Hematopoietic multipotent progenitor cell treated with erythropoietin and hydrocortisone succinate and interleukin-3 and kit ligand, for 17 days (in vitro differentiated cells): ENCODE measurements around the gene PPP1CB.
A peak's percentile ranks its signal among the peaks of the same experiment; 100 is the strongest.

Experiments
- DNase-seq: peaks from one replicate; pipeline ENCODE4 v3.0.0-alpha.2; 2015; ENCODE audit warnings: low spot score

The PPP1CB gene

DNA sequence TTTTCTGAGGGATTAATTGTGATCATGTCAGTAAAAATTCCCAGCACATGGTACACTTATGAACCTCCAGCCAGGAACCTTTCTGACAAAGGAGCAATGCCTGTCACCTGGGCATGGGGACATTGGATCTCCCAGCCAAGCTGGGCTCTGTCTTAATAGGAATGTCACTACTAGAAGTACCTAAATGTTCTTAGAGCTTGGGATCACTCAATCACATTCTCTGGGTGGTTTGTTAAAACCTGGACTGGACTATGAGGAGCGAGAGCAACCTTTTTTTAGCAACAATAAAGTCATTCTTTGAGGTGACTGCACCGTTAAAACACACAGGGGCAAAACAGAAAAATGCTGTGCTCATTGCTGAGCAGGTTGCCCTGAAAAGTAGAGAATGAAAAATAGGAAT is 6.4 kb upstream of the PPP1CB start:
- no peak for DNase-seq

DNA sequence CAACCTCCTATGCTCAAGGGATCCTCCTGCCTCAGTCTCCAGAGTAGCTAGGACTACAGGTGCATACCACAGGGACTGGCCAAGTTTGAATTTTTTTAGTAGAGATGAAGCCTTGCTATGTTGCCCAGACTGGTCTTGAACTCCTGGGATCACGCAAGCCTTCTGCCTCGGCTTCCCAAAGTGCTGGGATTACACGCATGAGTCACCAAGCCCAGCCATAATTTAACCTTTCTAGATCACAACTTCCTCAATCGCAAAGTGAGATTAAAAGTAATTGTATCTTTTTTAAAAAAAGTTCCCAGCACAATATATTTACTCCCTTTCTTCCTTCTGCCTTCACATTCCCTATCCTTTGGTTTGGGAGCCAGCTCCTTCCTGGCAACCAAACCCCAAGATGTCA is 5.8 kb upstream of the PPP1CB start:
- DNase-seq, result no peak

DNA sequence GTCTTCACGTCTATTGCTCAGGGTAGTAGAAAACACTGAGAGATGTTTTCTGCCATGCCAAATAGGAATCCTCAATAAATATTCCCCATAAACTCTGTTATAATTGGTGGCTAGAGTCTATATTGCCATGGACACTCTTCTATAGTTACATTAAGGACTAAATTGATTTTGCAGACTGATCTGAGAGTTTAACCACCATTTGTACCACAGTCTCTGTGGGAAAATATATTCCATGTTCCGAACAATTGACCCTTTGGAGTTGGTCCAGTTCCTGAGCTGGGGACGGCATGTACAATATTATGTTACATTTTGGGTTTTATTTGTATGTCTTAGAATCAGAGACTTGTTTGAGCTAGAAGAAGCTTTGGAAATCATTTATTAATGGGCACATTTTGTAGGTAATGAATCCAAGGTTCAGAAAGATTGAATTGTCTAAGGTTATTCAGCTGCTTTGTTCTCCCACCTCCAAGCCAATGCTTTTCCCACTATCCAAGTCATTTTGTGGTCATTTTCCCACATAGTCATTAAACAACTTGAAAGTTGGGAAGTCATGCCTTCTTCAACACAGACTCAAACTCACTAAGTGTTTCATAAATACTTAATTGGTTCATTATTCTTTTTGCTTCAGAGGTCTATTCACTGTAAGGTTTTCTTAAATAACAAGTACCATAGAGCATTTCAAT is 5.1 kb upstream of the PPP1CB start:
- no peak for DNase-seq

DNA sequence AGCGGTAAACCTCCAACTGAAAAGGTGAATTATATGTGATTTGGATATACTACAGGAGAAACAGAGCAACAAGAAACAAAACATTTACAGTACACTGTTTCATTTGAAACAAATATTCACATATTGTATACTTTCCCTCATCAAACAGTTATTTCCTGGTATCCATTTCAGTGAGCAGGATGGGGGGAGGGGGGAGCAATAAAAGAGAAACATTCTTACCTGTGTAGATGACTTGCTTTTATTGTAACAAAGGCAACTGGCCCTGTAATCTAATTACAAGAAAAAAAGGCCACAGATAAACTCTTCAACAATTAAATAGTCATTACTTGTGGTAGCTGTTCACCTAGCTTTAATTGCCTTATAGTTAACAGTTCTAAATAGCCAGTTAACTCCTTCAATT is 3.9 kb upstream of the PPP1CB start:
- no peak for DNase-seq

DNA sequence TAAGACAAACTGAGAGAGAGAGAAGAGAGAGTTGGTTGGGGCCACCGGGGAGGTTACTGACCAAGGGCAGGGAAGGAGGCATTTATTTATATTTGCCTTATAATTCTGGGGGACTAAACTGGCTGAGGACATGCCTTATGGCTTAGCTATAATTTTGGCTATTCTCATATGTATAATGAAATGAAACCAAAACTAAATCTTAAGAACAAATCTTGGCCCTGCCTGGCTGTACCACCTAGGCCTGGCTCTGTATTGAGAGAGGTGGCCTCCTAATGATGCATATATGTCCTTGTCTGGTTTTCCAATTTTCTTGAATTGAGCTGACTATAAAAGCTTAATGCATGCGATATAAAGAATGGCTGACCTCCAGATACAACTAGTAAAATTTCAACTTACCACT is 3.5 kb upstream of the PPP1CB start:
- no peak for DNase-seq

DNA sequence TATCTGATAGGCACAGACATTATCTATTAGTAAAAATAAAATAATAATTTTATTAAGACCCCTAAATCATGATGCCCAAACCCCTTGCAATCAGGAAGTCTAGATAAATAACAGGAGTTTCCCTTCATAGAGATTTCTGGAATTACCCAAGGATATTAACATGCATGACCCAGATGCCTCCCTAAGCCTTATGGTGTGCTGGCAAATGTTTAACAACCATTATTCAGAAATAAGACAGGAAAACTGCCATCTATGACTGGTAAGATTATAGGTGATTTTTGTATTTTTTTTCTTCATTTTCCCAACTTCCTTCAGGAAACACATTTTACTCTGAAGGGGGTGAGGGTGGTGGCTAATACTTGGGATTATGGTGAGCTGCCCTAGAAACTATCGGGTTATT is 2.7 kb upstream of the PPP1CB start:
- no peak for DNase-seq

DNA sequence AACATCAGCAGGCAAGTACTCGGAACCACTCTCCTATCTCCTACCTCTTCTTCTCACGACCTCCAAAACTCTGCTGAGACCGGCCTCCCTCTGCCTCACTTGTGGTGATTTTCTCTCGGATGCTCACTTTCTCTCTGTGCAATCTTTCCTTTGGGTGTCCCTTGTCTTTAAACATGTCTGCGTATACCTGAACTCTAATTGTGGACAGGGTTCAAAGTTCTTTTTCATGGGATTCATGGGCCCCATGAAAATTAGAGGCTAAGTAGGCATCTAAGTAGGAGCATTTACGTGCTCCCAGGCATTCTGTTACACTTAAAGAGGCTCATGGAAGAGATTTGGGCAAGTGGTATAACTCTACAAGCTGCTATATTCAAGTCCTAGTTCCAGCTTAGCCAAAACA is 2.1 kb upstream of the PPP1CB start:
- DNase-seq, result no peak

DNA sequence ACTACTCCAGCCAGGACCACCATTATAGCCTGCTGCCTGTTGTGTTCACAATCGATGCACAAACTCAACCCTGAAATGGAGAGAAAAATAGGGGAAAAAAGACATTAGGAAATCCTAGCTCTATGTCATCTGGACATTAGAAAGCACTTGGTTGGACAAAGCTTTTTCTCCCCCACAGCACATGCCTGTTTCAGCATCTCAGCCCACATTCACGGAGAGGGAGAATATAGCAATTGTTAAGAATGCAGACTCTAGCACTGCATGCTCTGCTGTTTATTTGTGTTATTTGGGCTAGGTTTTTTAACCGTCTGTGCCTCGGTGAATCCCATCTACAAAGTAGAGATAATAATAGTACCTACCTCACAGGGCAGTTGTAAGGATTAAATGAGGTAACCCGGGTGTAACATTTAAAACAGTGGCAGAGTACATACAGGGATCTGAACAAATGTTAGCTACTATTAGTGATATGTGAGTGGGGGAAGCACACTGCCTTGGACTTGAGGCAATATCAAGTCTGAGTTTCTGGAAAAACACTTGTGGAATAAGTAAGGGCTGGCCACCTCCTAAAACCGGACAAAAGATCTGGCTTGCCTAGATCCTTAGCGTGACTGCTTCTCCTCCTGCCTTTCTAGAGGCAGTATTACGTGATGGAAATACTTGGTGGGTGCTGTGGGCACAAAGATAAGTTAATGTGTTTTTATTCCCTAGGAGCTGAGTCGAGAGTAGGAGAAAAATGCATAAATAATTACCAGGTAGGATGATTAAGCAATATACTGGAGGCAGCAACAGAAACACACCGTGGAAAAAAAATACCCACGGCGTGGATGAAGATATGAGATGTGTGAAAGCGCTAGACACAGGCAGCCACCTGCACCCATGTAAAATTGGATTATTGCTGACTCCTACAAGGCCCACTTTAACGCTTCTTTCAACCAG is 1.0 kb upstream of the PPP1CB start:
- peak; percentile 57 for DNase-seq

DNA sequence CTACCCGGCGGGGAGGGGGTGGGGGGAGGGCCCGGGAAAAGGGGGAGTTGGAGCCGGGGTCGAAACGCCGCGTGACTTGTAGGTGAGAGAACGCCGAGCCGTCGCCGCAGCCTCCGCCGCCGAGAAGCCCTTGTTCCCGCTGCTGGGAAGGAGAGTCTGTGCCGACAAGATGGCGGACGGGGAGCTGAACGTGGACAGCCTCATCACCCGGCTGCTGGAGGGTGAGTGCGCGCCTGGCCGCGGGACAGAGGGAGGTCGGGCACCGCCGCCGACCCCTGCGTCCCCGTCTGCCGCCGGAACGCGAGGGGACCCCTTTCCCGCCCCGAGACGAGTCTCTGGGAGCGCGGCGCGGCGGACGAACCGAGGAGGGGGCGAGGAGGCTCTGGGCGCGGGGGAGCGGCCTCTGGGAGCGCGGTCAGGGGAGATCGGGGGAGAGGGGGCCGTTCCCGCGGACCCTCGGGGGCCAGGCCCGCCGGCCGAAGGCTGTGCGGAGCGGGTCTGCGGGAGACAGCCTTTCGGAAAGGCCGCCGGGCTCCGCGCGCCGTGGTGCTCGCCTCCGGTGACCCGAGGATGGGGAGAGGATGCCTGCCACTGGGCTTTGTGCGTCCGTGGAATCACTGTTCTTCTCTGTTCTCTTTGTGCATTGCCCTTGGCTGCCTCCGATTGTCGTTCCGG is 463 bp downstream of the PPP1CB start:
- no peak for DNase-seq

DNA sequence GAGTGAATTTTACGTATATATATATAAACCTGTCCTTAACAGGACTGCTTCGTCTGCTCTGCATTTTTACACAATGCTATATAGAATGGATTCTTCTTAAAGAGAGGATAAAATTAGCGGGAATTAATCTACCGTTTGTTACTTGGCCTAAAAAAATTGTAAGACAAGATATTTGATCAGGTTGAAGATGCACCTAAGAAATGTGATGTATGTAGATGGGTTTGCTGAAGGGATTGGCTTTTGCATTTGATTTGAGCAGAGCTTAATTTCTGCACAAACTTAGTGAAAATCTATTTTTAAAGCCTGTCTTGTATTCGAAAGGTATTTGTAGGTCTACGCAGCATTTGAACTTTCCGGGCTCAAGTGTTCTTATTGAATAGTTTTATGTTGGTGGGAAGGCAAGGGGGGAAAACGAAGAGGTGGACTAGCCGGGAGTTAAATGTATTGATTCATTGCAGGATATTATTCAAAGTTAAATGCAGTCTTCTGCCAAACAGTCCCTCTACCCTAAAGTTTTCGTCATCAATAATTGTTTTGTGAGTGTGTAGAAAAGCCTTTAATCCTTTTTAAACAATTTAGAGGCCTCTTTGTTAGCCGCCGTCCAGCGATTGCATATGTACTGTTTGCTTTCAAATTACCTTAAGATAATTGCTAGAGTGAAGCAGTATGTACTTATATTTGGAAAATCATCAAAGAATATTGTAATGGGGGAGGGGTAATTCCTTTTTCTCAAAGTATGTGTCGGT is 1.2 kb downstream of the PPP1CB start:
- DNase-seq, result peak; percentile 52

DNA sequence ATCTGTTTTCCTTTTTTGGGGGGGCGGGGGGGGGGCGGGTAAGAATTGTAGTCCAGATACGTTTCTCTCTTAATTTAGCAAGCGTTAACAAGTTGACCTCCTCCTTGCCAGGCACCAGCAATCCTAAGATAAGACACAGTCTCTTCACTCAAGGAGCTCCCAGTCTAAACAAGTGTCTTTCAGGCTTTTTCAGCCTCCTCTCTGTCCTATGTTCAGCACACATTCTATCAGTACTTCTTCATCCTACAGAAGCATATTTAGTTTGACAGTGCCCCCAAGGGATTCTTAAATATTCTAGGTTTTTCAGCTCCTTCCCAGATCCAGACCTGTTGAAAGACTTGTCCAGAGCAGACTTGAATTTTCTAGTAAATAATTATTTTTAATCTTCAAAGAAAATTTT is 2.7 kb downstream of the PPP1CB start:
- DNase-seq, result peak; percentile 57

DNA sequence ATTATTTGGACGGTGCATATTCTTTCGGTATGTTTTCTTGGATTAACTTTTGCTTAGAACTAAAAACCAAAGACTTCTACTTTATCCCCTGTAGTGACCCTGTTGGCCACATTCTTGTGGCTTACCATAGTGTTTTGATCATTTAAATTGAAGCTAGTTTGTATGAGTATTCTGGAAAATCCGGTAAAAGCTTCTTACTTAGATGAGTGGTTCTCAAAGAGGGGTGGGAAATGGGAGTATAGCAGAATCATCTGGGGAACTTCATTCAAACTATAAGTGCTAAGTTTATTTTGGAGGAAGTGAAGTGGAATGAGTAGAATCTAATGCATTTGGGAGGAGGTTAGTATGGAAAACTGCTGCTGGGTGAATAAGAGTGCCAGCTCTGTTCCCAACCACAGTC is 3.8 kb downstream of the PPP1CB start:
- no peak for DNase-seq

DNA sequence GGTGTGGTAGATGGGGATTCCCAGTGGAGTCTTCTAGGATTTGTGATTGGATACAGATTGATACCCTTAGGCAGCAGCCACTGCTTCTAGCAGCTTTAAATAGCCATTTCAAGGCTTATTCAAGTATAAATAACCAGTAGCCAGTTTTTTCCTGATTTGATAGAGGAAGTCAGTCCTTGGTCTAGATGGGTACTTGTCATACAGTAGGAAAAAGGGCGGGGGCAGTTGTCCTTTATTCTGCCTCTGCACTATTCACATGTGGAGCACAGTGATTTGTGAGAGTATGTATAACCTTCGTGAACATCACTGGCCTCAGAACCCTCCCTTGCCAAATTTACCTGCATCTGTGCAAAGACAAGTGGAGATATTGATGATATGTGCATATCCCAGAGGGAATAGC is 6.8 kb downstream of the PPP1CB start:
- DNase-seq, result no peak

DNA sequence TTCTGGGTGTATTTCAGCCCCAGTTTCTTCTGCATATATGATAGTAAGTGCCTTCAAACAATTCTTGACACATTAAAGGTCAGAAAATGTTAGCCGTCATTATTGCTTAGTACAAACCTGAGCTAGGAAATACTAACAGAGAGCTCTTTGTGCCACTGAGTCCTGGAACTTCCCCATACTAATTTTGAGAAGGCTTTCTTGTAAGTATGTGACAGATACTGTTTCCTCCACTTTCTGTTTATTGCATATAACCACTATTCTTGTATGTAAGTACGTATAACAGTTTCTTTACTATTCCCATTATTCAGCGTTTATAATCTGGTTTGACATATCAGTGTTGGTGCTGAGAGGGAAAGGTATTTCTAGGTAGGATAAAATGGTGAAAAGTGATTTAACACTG is 9.8 kb downstream of the PPP1CB start:
- no peak for DNase-seq

DNA sequence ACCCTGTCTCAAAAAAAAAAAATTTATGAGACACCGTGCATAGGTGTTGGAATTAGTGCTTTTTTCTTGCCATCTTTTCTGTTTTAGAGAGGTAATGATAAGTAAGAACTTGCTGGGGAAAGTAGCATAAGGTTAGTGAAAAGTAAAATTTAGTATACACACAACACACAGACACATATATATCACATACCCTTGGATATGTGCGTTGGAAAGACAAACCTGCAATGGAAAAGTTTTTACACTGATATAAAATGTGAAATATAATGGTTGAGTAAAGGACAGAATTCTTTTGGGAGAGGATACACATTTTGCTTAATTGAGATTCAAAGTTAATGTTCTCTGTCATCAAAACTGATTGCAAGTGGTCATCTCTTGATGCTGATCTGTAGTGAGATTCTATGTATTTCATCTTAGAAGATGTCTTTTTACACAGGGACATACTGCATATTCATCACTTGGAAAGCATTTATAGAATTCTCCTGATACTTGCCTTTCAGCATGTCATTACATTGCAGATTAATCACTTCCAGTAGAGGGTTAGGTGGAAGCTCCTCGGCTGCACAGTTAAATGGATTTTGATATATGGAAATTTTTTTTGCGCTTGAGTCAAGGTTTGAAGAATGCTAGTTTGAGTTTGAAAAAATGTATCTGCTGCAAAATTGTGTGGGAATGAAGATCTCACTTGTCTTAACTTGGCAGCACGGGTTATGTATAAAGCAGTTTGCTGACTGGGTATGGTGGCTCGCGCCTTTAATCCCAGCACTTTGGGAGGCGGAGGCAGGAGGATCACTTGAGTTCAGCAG is 13.5 kb downstream of the PPP1CB start:
- DNase-seq, result no peak

DNA sequence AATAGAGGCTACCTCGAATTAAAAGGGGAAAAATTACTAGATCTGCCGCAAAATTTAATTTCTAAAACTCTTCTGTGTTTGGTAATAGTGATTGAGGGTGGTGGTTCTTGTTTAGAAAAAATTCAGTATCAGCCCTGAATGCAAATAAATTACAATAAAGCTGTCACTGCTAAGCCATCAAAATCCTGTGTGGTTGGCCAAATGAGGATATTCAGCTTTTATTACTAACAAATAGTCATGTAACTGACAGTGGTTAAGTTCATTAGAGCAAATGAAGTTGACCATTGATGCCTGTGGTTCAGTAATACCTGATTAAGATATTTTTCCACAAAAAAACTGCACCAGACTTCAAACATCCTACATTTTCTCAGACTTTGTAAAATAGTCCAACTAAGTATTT is 14.4 kb downstream of the PPP1CB start:
- DNase-seq, result no peak

DNA sequence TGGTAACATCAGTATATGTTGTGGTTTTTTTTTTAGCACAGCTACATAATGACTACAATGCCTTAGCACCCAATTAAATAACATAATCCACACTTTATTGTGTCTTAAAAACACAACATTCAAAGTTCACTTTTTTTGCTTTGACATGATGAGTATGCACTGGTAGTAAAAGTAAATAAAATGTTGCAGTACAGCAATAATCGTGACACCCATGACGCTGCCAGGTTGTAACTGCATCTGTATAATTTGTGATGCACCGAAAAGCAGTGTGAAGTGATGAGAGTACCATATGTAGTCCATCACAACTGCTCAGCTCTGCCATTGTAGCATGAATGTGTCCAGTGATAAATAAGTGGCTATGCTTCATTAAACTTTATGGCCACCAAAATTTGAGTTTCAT is 15.7 kb downstream of the PPP1CB start:
- no peak for DNase-seq

DNA sequence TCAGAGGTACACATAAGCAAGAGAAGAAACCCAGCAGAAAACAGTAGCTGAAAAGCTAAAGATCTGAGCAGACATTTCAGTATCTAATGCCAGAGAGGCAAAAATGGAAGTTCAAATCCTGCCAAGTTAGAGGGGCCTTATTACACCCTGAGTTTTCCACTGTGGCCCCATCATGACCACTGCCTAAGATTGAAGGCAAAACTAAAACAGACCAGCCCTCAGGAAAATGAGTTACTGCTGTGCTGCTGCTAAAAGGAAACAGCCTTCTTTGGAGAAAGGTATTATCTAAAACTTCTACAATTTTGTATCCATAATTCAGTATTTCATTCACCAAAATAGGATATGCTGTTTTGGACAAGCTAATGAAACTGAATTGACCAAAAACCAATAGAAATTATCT is 16.8 kb downstream of the PPP1CB start:
- DNase-seq, result no peak

DNA sequence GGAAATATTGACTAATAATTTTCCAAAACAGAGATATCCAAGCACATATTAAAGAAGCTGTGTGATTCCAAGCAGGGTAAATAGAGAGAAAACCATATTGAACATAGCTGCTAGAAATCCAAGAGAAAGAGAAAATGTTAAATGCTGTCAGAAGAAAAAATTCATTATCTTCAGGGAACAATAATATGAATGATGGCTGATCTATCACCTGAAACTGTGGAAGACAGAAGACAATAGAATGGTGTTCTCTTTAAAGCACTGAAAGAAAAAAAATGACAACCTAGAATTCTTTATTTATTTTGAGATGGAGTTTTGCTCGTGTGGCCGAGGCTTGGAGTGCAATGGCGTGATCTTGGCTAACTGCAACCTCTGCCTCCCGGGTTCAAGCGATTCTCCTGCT is 17.3 kb downstream of the PPP1CB start:
- DNase-seq, result no peak

DNA sequence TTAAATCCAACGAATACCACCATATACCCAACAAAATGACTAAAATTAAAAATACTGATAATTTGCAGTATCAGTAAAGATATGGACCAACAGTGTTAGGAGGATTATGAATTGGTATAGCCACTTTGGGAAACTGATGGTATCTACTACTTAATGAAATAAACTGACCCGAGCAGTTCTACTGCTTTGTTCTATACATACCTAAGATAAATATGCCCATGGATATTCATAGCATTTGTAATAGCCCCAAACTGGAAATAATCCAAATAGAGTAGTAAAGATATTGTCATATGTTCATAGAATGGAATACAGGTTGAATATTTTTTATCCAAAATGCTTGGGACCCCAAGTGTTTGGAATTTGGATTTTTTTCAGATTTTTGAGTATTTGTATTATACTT is 20.7 kb downstream of the PPP1CB start:
- no peak for DNase-seq

DNA sequence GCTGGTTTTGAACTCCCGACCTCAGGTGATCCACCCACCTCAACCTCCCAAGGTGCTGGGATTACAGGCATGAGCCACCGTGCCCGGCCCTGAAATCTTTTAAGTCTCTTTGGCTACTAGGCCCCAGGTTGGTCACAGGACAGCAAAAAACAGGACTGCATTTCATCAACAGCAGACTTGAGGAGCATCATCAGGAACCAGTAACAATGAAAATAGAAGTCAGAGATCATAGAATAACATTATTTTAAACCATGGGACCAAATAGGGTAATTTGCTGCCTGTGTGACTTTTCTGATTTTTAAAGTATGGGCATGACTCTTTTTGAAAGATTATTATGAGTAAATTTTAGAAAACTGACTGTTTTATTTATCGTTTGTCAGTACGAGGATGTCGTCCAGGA is 24.8 kb downstream of the PPP1CB start:
- DNase-seq, result no peak

DNA sequence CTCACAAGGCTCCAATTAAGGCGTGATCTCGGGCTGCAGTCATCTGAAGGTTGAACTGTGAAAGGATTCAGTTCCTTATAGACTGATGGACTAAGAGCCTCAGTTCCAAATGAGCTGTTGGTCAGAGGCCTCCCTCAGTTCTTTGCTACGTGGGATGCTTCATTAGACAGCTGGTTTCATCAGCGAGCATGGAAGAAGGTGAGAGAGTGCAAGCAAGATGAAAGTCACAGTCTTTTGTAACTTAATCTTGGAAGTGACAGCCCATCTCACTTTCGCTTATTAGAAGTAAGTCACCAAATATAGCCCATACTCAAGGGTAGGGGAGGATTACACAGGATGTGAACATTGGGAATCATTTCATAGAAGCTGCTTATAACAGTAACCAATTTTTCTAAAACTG is 26.8 kb downstream of the PPP1CB start:
- DNase-seq, result no peak
